HG03342 (cell line): ENCODE measurements around the gene BLVRB.
"Not testable (repeated sequence)": the region's sequence is repeated elsewhere in the genome, so short reads cannot be mapped to it uniquely, and the experiment has no call there.

ENCODE experiments used
- ATAC-seq: cut with Tn5 transposase; IDR thresholded peaks from one replicate; pipeline ENCODE4 v1.9.1; 2021; ENCODE audit warnings: mild to moderate bottlenecking, moderate library complexity; ENCODE audit not compliant: unreplicated experiment

The BLVRB gene

GRCh38 chr19:40465557-40466218 lies at the start of gene BLVRB:
TSS of gene BLVRB (minus strand) at chr19:40465745. CDS start at chr19:40465688, 57 bp downstream.
- ATAC-seq = peak; percentile 86

GRCh38 chr19:40513741-40514315 lies 48.3 kb upstream of the BLVRB start:
- ATAC-seq = no peak

- no peak for ATAC-seq
Observed at GRCh38 chr19:40513345-40513678, 47.8 kb upstream of the BLVRB start.

- ATAC-seq = no peak
Observed at GRCh38 chr19:40512473-40513344, 47.2 kb upstream of the BLVRB start.

GRCh38 chr19:40512110-40512472 lies 46.5 kb upstream of the BLVRB start:
- no peak for ATAC-seq

- ATAC-seq = no peak
Observed at GRCh38 chr19:40511487-40511886, 45.9 kb upstream of the BLVRB start.

GRCh38 chr19:40510526-40511115 lies 45.1 kb upstream of the BLVRB start:
- no peak for ATAC-seq

GRCh38 chr19:40508739-40509260 lies 43.3 kb upstream of the BLVRB start:
- no peak for ATAC-seq

- ATAC-seq = no peak
Observed at GRCh38 chr19:40507892-40508291, 42.3 kb upstream of the BLVRB start.

GRCh38 chr19:40506099-40506498 lies 40.6 kb upstream of the BLVRB start:
- ATAC-seq = no peak

GRCh38 chr19:40503320-40503695 lies 37.8 kb upstream of the BLVRB start:
- no peak for ATAC-seq

- no peak for ATAC-seq
Observed at GRCh38 chr19:40502647-40503319, 37.2 kb upstream of the BLVRB start.

GRCh38 chr19:40502081-40502480 lies 36.5 kb upstream of the BLVRB start:
- no peak for ATAC-seq

- no peak for ATAC-seq
Observed at GRCh38 chr19:40501599-40501998, 36.1 kb upstream of the BLVRB start.

GRCh38 chr19:40500678-40501530 lies 35.4 kb upstream of the BLVRB start:
- ATAC-seq = not testable (repeated sequence)

GRCh38 chr19:40499320-40499719 lies 33.8 kb upstream of the BLVRB start:
- ATAC-seq = no peak

GRCh38 chr19:40497214-40497613 lies 31.7 kb upstream of the BLVRB start:
- ATAC-seq = no peak

GRCh38 chr19:40494191-40494838 lies 28.8 kb upstream of the BLVRB start:
- ATAC-seq = no peak

- ATAC-seq = no peak
Observed at GRCh38 chr19:40493778-40494177, 28.2 kb upstream of the BLVRB start.
